GM23338 (cell line): ENCODE measurements around the gene UBE2E2. TPM values are rescaled to one million over a fixed set of nuclear protein-coding genes. Genes with fewer than 3 reads are reported as not detected.

Experiments
- ATAC-seq: fragments of 200-7000 bp; cut with Tn5 transposase; 3 replicates; pipeline ENCODE4 v1.9.1; 2020
- DNase-seq: peaks from one replicate; pipeline ENCODE4 v3.0.0-alpha.2; 2015; ENCODE audit warnings: low spot score
- H2AFZ ChIP-seq: fragments of 200-600 bp; sonication (generic); 2 replicates; pipeline ENCODE4 v1.8.0; 2016; ENCODE audit warnings: antibody characterized with exemption, mild to moderate bottlenecking, moderate library complexity
- H3F3A ChIP-seq: fragments of 200-600 bp; sonication (generic); replicated peaks from 2 replicates; pipeline ENCODE4 v1.8.0; 2017; ENCODE audit warnings: antibody characterized with exemption, mixed run types, low read depth
- H3K27ac ChIP-seq: fragments of 200-600 bp; sonication (generic); 2 replicates; pipeline ENCODE4 v1.6.1; 2016; ENCODE audit warnings: low read depth
- H3K27me3 ChIP-seq: fragments of 200-600 bp; sonication (generic); 2 replicates; pipeline ENCODE4 v1.8.0; 2016; ENCODE audit warnings: mild to moderate bottlenecking, mixed run types, moderate library complexity; ENCODE audit not compliant: insufficient read depth
- H3K36me3 ChIP-seq: fragments of 200-600 bp; sonication (generic); 2 replicates; pipeline ENCODE4 v1.8.0; 2016; ENCODE audit warnings: mild to moderate bottlenecking; ENCODE audit not compliant: insufficient read depth
- H3K4me1 ChIP-seq: fragments of 200-600 bp; sonication (generic); 2 replicates; pipeline ENCODE4 v1.8.0; 2016; ENCODE audit warnings: mild to moderate bottlenecking, moderate library complexity; ENCODE audit not compliant: insufficient read depth
- H3K4me2 ChIP-seq: fragments of 200-600 bp; sonication (generic); 2 replicates; pipeline ENCODE4 v1.7.1; 2017; ENCODE audit warnings: mixed run types
- H3K4me3 ChIP-seq: fragments of 200-600 bp; sonication (generic); 2 replicates; pipeline ENCODE4 v1.6.1; 2016; ENCODE audit warnings: mixed run types
- H3K79me2 ChIP-seq: fragments of 200-600 bp; sonication (generic); replicated peaks from 2 replicates; pipeline ENCODE4 v1.8.0; 2017; ENCODE audit warnings: mild to moderate bottlenecking; ENCODE audit not compliant: insufficient read depth
- H3K9me2 ChIP-seq: fragments of 200-600 bp; sonication (generic); 2 replicates; pipeline ENCODE4 v1.8.0; 2017; ENCODE audit not compliant: insufficient read depth
- H4K20me1 ChIP-seq: fragments of 200-600 bp; sonication (generic); replicated peaks from 2 replicates; pipeline ENCODE4 v1.8.0; 2017; ENCODE audit warnings: mild to moderate bottlenecking; ENCODE audit not compliant: insufficient read depth
- H3K27ac Mint-ChIP-seq: 2 replicates; pipeline ENCODE4 v1.8.0; 2020; ENCODE audit warnings: inconsistent platforms, mild to moderate bottlenecking, moderate library complexity, mixed read lengths
- H3K27me3 Mint-ChIP-seq: 3 replicates; pipeline ENCODE4 v1.8.0; 2022; ENCODE audit warnings: low read depth, mild to moderate bottlenecking, moderate library complexity, mixed read lengths, inconsistent platforms; ENCODE audit not compliant: insufficient read depth, poor library complexity
- H3K36me3 Mint-ChIP-seq: 3 replicates; pipeline ENCODE4 v1.8.0; 2021; ENCODE audit warnings: low read depth, mild to moderate bottlenecking, inconsistent platforms, moderate library complexity, mixed read lengths
- H3K4me1 Mint-ChIP-seq: 3 replicates; pipeline ENCODE4 v1.8.0; 2020; ENCODE audit warnings: mild to moderate bottlenecking, inconsistent platforms, mixed read lengths
- H3K4me3 Mint-ChIP-seq: 3 replicates; pipeline ENCODE4 v1.8.0; 2021; ENCODE audit warnings: moderate library complexity, mild to moderate bottlenecking, inconsistent platforms, mixed read lengths
- H3K9me3 Mint-ChIP-seq: 3 replicates; pipeline ENCODE4 v1.8.0; 2020; ENCODE audit warnings: moderate library complexity, mild to moderate bottlenecking, inconsistent platforms, mixed read lengths
- CREB1 ChIP-seq: fragments of 250-450 bp; sonication (Bioruptor Pico); IDR thresholded peaks from 2 replicates; pipeline ENCODE4 v1.5.0; 2020; ENCODE audit warnings: low read depth, mild to moderate bottlenecking, moderate library complexity
- ETS1 ChIP-seq: IDR thresholded peaks from 2 replicates; pipeline ENCODE4 v1.6.1; 2016; ENCODE audit warnings: antibody characterized with exemption
- EZH2 ChIP-seq: fragments of 200-600 bp; sonication (generic); IDR thresholded peaks from one replicate; pipeline ENCODE4 v1.8.0; 2017; ENCODE audit warnings: antibody characterized with exemption, mild to moderate bottlenecking, low read depth; ENCODE audit not compliant: unreplicated experiment
- EZH2phosphoT487 ChIP-seq: fragments of 200-600 bp; sonication (generic); IDR thresholded peaks from one replicate; pipeline ENCODE4 v1.8.1; 2018; ENCODE audit warnings: antibody characterized with exemption; ENCODE audit not compliant: unreplicated experiment
- ZNF331 ChIP-seq: fragments of 250-450 bp; sonication (Bioruptor Pico); IDR thresholded peaks from 2 replicates; pipeline ENCODE4 v1.5.0; 2020; ENCODE audit warnings: low read depth, mild to moderate bottlenecking, moderate library complexity
- polyA plus RNA-seq: library from polyadenylated mRNA; unstranded; fragments of >200 nt; fragmentation: Nextera tagmentation; extraction: Ambion mirVana; gene quantifications from 2 replicates; pipeline ENCODE4 v1.2.1, GENCODE V29; 2016
- total RNA-seq: library from RNA; depleted of rRNA; stranded (reverse); fragments of >200 nt; shearing (Covaris generic); gene quantifications from 2 replicates; pipeline ENCODE4 v1.2.3, GENCODE V29; 2014
- TF ChIP-seq, protein P1 (sequence below), 2 experiments: fragments of 200-600 bp in 1 of 2; sonication (generic) in 1 of 2; conservative IDR thresholded peaks; 2 replicates each; pipeline versions ENCODE4 v1.5.1 to v1.6.1; 2016 to 2017; ENCODE audit warnings: antibody characterized with exemption in 2 of 2, low read depth in 2 of 2, mild to moderate bottlenecking in 2 of 2, moderate library complexity in 1 of 2

Gene UBE2E2
- total and polyA plus RNA-seq, 2 experiments from 2014 or later, result 86.9 to 169 TPM

- Mint-ChIP-seq H3K27ac (no peak overlapping the region), H3K27me3 (no peaks in the 10 kb centered on the region), H3K4me3 (no peak overlapping the region), H3K36me3 (no peaks in the 10 kb centered on the region), H3K9me3 (no peaks in the 10 kb centered on the region), H3K4me1 (peaks cover 27% of the 10 kb centered on the region)
- Histone ChIP-seq H3K4me1 (peaks cover 15% of the 10 kb centered on the region), H4K20me1 (no peaks in the 10 kb centered on the region), H3K9me2 (no peaks in the 10 kb centered on the region), H3K4me2 (no peak overlapping the region), H3K4me3 (no peak overlapping the region), H3K79me2 (peaks cover 21% of the 10 kb centered on the region), H3K36me3 (no peaks in the 10 kb centered on the region), H2AFZ (no peak overlapping the region), H3K27ac (no peak overlapping the region), H3F3A (no peaks in the 10 kb centered on the region), H3K27me3 (no peaks in the 10 kb centered on the region)
- no peak for DNase-seq
- ATAC-seq, result no peak
- TF ChIP-seq ETS1 (no peak), ZNF331 (CRISPR knock-in tag) (no peak)
Measured at GRCh38 chr3:23405081-23405480, 202.0 kb downstream of the UBE2E2 start.

GRCh38 chr3:23406601-23407000, 203.5 kb downstream of the UBE2E2 start:
- H3K9me3 Mint-ChIP-seq, result no peaks in the 10 kb centered on the region
- no peak overlapping the region; the same call in 1 of the 2 replicates for H3K27ac Mint-ChIP-seq

DNA sequence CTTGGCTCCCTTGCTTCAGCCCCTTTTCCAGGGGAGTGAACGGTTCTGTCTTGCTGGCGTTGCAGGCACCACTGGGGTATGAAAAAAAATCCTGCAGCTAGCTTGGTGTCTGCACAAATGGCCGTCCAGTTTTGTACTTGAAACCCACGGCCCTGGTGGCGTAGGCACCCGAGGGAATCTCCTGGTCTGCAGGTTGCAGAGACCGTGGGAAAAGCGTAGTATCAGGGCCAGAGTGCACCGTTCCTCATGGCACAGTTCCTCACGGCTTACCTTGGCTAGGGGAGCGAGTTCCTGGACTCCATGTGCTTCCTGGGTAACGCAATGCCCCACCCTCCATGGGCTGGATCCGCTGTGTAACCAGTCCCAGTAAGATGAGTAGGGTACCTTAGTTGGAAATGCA, 214.9 kb downstream of the UBE2E2 start:
- Histone ChIP-seq H4K20me1 (0 out of 2 replicates have a peak, but pooled peaks cover 6% of the 10 kb centered on the region), H3K9me2 (no peaks in the 10 kb centered on the region), H3F3A (no peaks in the 10 kb centered on the region), H3K27ac (no peak overlapping the region), H3K36me3 (no peaks in the 10 kb centered on the region), H3K4me1 (peaks cover 5% of the 10 kb centered on the region; the same call in 1 of the 2 replicates), H3K27me3 (no peaks in the 10 kb centered on the region), H3K4me2 (no peak overlapping the region), H3K4me3 (no peak overlapping the region), H3K79me2 (peaks cover 52% of the 10 kb centered on the region), H2AFZ (no peak overlapping the region)
- ATAC-seq (no peak), DNase-seq (no peak)
- peaks cover 25% of the 10 kb centered on the region for H3K9me3 Mint-ChIP-seq
- H3K4me3 Mint-ChIP-seq, result no peak overlapping the region
- no peak overlapping the region for H3K27ac Mint-ChIP-seq
- peaks cover 1% of the 10 kb centered on the region for H3K27me3 Mint-ChIP-seq
- H3K36me3 Mint-ChIP-seq, result peaks cover 21% of the 10 kb centered on the region
- peaks cover 8% of the 10 kb centered on the region; the same call in 1 of the 3 replicates for H3K4me1 Mint-ChIP-seq
- no peak for TF ChIP-seq ETS1
- TF ChIP-seq, protein P1, sequence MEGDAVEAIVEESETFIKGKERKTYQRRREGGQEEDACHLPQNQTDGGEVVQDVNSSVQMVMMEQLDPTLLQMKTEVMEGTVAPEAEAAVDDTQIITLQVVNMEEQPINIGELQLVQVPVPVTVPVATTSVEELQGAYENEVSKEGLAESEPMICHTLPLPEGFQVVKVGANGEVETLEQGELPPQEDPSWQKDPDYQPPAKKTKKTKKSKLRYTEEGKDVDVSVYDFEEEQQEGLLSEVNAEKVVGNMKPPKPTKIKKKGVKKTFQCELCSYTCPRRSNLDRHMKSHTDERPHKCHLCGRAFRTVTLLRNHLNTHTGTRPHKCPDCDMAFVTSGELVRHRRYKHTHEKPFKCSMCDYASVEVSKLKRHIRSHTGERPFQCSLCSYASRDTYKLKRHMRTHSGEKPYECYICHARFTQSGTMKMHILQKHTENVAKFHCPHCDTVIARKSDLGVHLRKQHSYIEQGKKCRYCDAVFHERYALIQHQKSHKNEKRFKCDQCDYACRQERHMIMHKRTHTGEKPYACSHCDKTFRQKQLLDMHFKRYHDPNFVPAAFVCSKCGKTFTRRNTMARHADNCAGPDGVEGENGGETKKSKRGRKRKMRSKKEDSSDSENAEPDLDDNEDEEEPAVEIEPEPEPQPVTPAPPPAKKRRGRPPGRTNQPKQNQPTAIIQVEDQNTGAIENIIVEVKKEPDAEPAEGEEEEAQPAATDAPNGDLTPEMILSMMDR (conservative IDR thresholded peaks at IDR 0.05; ENCODE audit: low read depth in 2 of 2), result no peak
- TF ChIP-seq EZH2phosphoT487, result no peak

More at GRCh38 chr3:23406601-23407000, 203.5 kb downstream of the UBE2E2 start:
- Histone ChIP-seq H3K4me2 (peak overlapping the region; percentile 20; the same call in 1 of the 2 replicates), H4K20me1 (no peaks in the 10 kb centered on the region), H3K36me3 (no peaks in the 10 kb centered on the region), H3K4me1 (peaks cover 11% of the 10 kb centered on the region), H3K9me2 (no peaks in the 10 kb centered on the region), H3K79me2 (peaks cover 19% of the 10 kb centered on the region), H3K27me3 (no peaks in the 10 kb centered on the region), H3K4me3 (no peak overlapping the region), H3K27ac (no peak overlapping the region), H2AFZ (no peak overlapping the region), H3F3A (no peaks in the 10 kb centered on the region)
- Mint-ChIP-seq H3K36me3 (no peaks in the 10 kb centered on the region), H3K4me3 (no peak overlapping the region), H3K4me1 (peaks cover 30% of the 10 kb centered on the region), H3K27me3 (no peaks in the 10 kb centered on the region)
- TF ChIP-seq, protein P1 (conservative IDR thresholded peaks at IDR 0.05; ENCODE audit: low read depth in 2 of 2), result no peak
- TF ChIP-seq ZNF331 (CRISPR knock-in tag) (no peak), CREB1 (CRISPR knock-in tag) (no peak), EZH2 (no peak)
- ATAC-seq, result no peak; the same call in 1 of the 3 replicates
- no peak for DNase-seq
